ENCODE results near the gene PRMT3.
A peak's percentile ranks its signal among the peaks of the same experiment; 100 is the strongest.
"Not testable (repeated sequence)": the region's sequence is repeated elsewhere in the genome, so short reads cannot be mapped to it uniquely, and the experiment has no call there.

PRMT3 gene

GRCh38 chr11:20387261-20388095, at the start of gene PRMT3:
Gene PRMT3 (plus strand): TSS chr11:20387716. CDS start chr11:20387747, 31 bp downstream.
- peak; percentile 95 for DNase-seq

GRCh38 chr11:20342347-20343141, 45.0 kb upstream of the PRMT3 start:
- no peak for DNase-seq

- DNase-seq: no peak
These were observed 36.4 kb upstream of the PRMT3 start for GRCh38 chr11:20351136-20351535.

GRCh38 chr11:20351751-20352262, 35.7 kb upstream of the PRMT3 start:
- no peak for DNase-seq

GRCh38 chr11:20353829-20354434, 33.6 kb upstream of the PRMT3 start:
- no peak for DNase-seq

GRCh38 chr11:20355221-20356219, 32.0 kb upstream of the PRMT3 start:
- DNase-seq: no peak

GRCh38 chr11:20357150-20357549, 30.4 kb upstream of the PRMT3 start:
- DNase-seq: no peak

- no peak for DNase-seq
These were observed 26.9 kb upstream of the PRMT3 start for GRCh38 chr11:20360650-20361049.

- DNase-seq: no peak
These were observed 25.0 kb upstream of the PRMT3 start for GRCh38 chr11:20362481-20362880.

GRCh38 chr11:20363149-20363499, 24.4 kb upstream of the PRMT3 start:
- no peak for DNase-seq

- DNase-seq: peak; percentile 67
These were observed 23.8 kb upstream of the PRMT3 start, which contains the start of gene HTATIP2 for GRCh38 chr11:20363500-20364340. Gene HTATIP2 (plus strand): TSS chr11:20363714. CDS start chr11:20364238, 524 bp downstream.

- DNase-seq: no peak
These were observed 23.1 kb upstream of the PRMT3 start for GRCh38 chr11:20364341-20364792.

GRCh38 chr11:20365465-20365864, 22.1 kb upstream of the PRMT3 start:
- DNase-seq: not testable (repeated sequence)

GRCh38 chr11:20367313-20367948, 20.1 kb upstream of the PRMT3 start:
- peak; percentile 73 for DNase-seq

GRCh38 chr11:20368438-20368837, 19.1 kb upstream of the PRMT3 start:
- no peak for DNase-seq

- DNase-seq: no peak
These were observed 17.7 kb upstream of the PRMT3 start for GRCh38 chr11:20369826-20370225.

- DNase-seq: no peak
These were observed 15.4 kb upstream of the PRMT3 start for GRCh38 chr11:20372081-20372626.

- DNase-seq: no peak
These were observed 14.4 kb upstream of the PRMT3 start for GRCh38 chr11:20373147-20373546.

- no peak for DNase-seq
These were observed 13.8 kb upstream of the PRMT3 start for GRCh38 chr11:20373568-20374209.

Data from stimulated activated naive CD4-positive, alpha-beta T cell treated with Interleukin-2 at 50 U/mL for 16 hours (primary cell).